DND-41 (cell line): Measurements from ENCODE around the gene NCOA3.

Experiments used
- ATAC-seq: fragments of 200-7000 bp; cut with Tn5 transposase; 3 replicates; pipeline ENCODE4 v1.9.1; 2021; ENCODE audit warnings: low read depth; ENCODE audit not compliant: insufficient read depth
- DNase-seq: peaks from one replicate; pipeline ENCODE4 v3.0.0-alpha.2; 2020
- H2AFZ ChIP-seq: 2 replicates; pipeline ENCODE4 v1.6.0; 2012; ENCODE audit warnings: low read depth, low read length
- H3K27ac ChIP-seq: 2 replicates; pipeline ENCODE4 v1.5.1; 2012; ENCODE audit warnings: low read length, inconsistent platforms
- H3K27me3 ChIP-seq: fragments of 200-600 bp; sonication (generic); 2 replicates; pipeline ENCODE4 v1.6.0; 2012; ENCODE audit warnings: low read length, mild to moderate bottlenecking, inconsistent platforms; ENCODE audit not compliant: insufficient read depth, poor library complexity
- H3K36me3 ChIP-seq: 2 replicates; pipeline ENCODE4 v1.5.1; 2012; ENCODE audit warnings: low read length, inconsistent platforms; ENCODE audit not compliant: insufficient read depth
- H3K4me1 ChIP-seq: 2 replicates; pipeline ENCODE4 v1.5.1; 2012; ENCODE audit warnings: mild to moderate bottlenecking, low read length; ENCODE audit not compliant: insufficient read depth
- H3K4me2 ChIP-seq: 2 replicates; pipeline ENCODE4 v1.6.0; 2012; ENCODE audit warnings: mild to moderate bottlenecking, moderate library complexity, low read length, inconsistent platforms; ENCODE audit not compliant: insufficient read depth
- H3K4me3 ChIP-seq, 2 experiments: fragments of 200-600 bp in 1 of 2; shearing (Covaris generic) in 1 of 2; 2 replicates each; pipeline ENCODE4 v1.5.1; 2012 to 2016; ENCODE audit warnings: inconsistent platforms in 2 of 2, low read length in 2 of 2, mild to moderate bottlenecking in 2 of 2, low read depth in 1 of 2, moderate library complexity in 1 of 2
- H3K79me2 ChIP-seq: 2 replicates; pipeline ENCODE4 v1.6.0; 2012; ENCODE audit warnings: low read length, inconsistent platforms; ENCODE audit not compliant: insufficient read depth
- H3K9ac ChIP-seq: 2 replicates; pipeline ENCODE4 v1.6.0; 2012; ENCODE audit warnings: low read depth, mild to moderate bottlenecking, inconsistent platforms, low read length, moderate library complexity
- H3K9me3 ChIP-seq: 2 replicates; pipeline ENCODE4 v1.5.1; 2012; ENCODE audit warnings: low read length, moderate library complexity, mild to moderate bottlenecking, inconsistent platforms; ENCODE audit not compliant: insufficient read depth, severe bottlenecking
- H4K20me1 ChIP-seq: 2 replicates; pipeline ENCODE4 v1.6.0; 2012; ENCODE audit warnings: low read length; ENCODE audit not compliant: insufficient read depth
- CTCF ChIP-seq: IDR thresholded peaks from 2 replicates; pipeline ENCODE4 v1.5.1; 2012; ENCODE audit warnings: borderline replicate concordance, low read length, moderate library complexity, mild to moderate bottlenecking; ENCODE audit not compliant: poor library complexity, severe bottlenecking; ENCODE audit errors: extremely low read depth
- EZH2 ChIP-seq: IDR thresholded peaks from 3 replicates; pipeline ENCODE4 v1.6.1; 2012; ENCODE audit warnings: borderline replicate concordance, low read depth, mild to moderate bottlenecking, moderate library complexity, low read length, inconsistent platforms; ENCODE audit not compliant: severe bottlenecking

Gene NCOA3

GRCh38 chr20:47682028-47682783 lies 180.5 kb downstream of the NCOA3 start:
- Histone ChIP-seq H3K4me1 (no peaks in the 10 kb centered on the region), H3K27ac (no peak overlapping the region), H3K27me3 (no peaks in the 10 kb centered on the region), H3K36me3 (no peaks in the 10 kb centered on the region), H3K9ac (no peak overlapping the region), H3K79me2 (no peaks in the 10 kb centered on the region), H4K20me1 (no peaks in the 10 kb centered on the region; the same call in 1 of the 2 replicates), H3K9me3 (no peaks in the 10 kb centered on the region), H2AFZ (no peak overlapping the region), H3K4me3 (no peak overlapping the region), H3K4me2 (no peak overlapping the region)
- no peak for ATAC-seq
- no peak for DNase-seq
- TF ChIP-seq EZH2, result no peak
- TF ChIP-seq CTCF, result no peak

- no peak overlapping the region for H3K4me3 ChIP-seq
- H3K4me2 ChIP-seq, result no peak overlapping the region
- H3K9ac ChIP-seq, result no peak overlapping the region
- no peak overlapping the region for H2AFZ ChIP-seq
- H3K4me1 ChIP-seq, result no peaks in the 10 kb centered on the region
- H3K27ac ChIP-seq, result no peak overlapping the region
- no peaks in the 10 kb centered on the region for H3K79me2 ChIP-seq
- H3K27me3 ChIP-seq, result no peaks in the 10 kb centered on the region
- H4K20me1 ChIP-seq, result no peaks in the 10 kb centered on the region; the same call in 1 of the 2 replicates
- TF ChIP-seq CTCF (no peak), EZH2 (no peak)
- no peak for ATAC-seq
- no peaks in the 10 kb centered on the region for H3K36me3 ChIP-seq
- no peak for DNase-seq
- H3K9me3 ChIP-seq, result no peaks in the 10 kb centered on the region
These were observed 181.2 kb downstream of the NCOA3 start for GRCh38 chr20:47682916-47683315.

GRCh38 chr20:47684306-47685080 lies 182.8 kb downstream of the NCOA3 start:
- no peak overlapping the region for H3K27ac ChIP-seq

More at GRCh38 chr20:47684306-47685080, 182.8 kb downstream of the NCOA3 start:
- Histone ChIP-seq H3K27me3 (no peaks in the 10 kb centered on the region), H3K4me1 (no peaks in the 10 kb centered on the region), H3K36me3 (no peaks in the 10 kb centered on the region), H3K79me2 (no peaks in the 10 kb centered on the region), H3K9me3 (no peaks in the 10 kb centered on the region), H3K4me3 (no peak overlapping the region), H4K20me1 (no peaks in the 10 kb centered on the region), H3K9ac (no peak overlapping the region), H2AFZ (no peak overlapping the region), H3K4me2 (no peak overlapping the region)
- DNase-seq, result no peak
- ATAC-seq, result no peak
- no peak for TF ChIP-seq EZH2
- TF ChIP-seq CTCF, result no peak
